PC-9 (cell line): Measurements from ENCODE around the gene TIAM2. TPM values are rescaled to one million over a fixed set of nuclear protein-coding genes. Genes with fewer than 3 reads are reported as not detected.

Source experiments
- BruUV-seq: library from RNA; stranded (reverse); fragments of 400-500 nt; replicated peaks from 2 replicates; lab custom pipeline; 2021; lab: Mats Ljungman, UMichigan
- CTCF ChIA-PET: fragments of 300-600 bp; sonication (Branson Sonifier 250); formaldehyde crosslinking; loops from one replicate; lab custom pipeline; 2022; ENCODE audit warnings: antibody characterized with exemption; lab: Charles Lee
- POLR2A ChIA-PET: fragments of 300-600 bp; sonication (Branson Sonifier 250); formaldehyde crosslinking; loops from one replicate; lab custom pipeline; 2022; ENCODE audit warnings: antibody characterized with exemption; ENCODE audit not compliant: unreplicated experiment; lab: Charles Lee
- DNase-seq, 2 experiments: peaks; one replicate each; pipeline versions ENCODE4 v3.0.0 to v3.0.0-alpha.2; 2015 to 2022; ENCODE audit warnings: mixed read lengths in 1 of 2
- H2AFZ ChIP-seq: fragments of 200-600 bp; sonication (generic); 2 replicates; pipeline ENCODE4 v1.8.1; 2017; ENCODE audit warnings: antibody characterized with exemption
- H3F3A ChIP-seq: fragments of 200-600 bp; sonication (generic); 2 replicates; pipeline ENCODE4 v1.8.1; 2017; ENCODE audit warnings: antibody characterized with exemption, mild to moderate bottlenecking, low read depth; ENCODE audit not compliant: insufficient read depth
- H3K27ac ChIP-seq: fragments of 200-600 bp; sonication (generic); 2 replicates; pipeline ENCODE4 v1.6.1; 2016; ENCODE audit warnings: mixed run types
- H3K27me3 ChIP-seq: fragments of 200-600 bp; sonication (generic); 2 replicates; pipeline ENCODE4 v1.6.1; 2016; ENCODE audit warnings: low read depth, mixed run types; ENCODE audit not compliant: insufficient read depth
- H3K36me3 ChIP-seq: fragments of 200-600 bp; sonication (generic); 2 replicates; pipeline ENCODE4 v1.6.1; 2016; ENCODE audit warnings: low read depth, mixed run types
- H3K4me1 ChIP-seq: fragments of 200-600 bp; sonication (generic); replicated peaks from 2 replicates; pipeline ENCODE4 v1.6.1; 2016; ENCODE audit warnings: mixed run types; ENCODE audit not compliant: insufficient read depth
- H3K4me2 ChIP-seq: fragments of 200-600 bp; sonication (generic); 2 replicates; pipeline ENCODE4 v1.6.1; 2017; ENCODE audit warnings: mixed run types
- H3K4me3 ChIP-seq: fragments of 200-600 bp; sonication (generic); 2 replicates; pipeline ENCODE4 v1.6.1; 2016; ENCODE audit warnings: mixed run types
- H3K79me2 ChIP-seq: fragments of 200-600 bp; sonication (generic); 2 replicates; pipeline ENCODE4 v1.6.1; 2017; ENCODE audit warnings: low read depth, mixed run types
- H3K9me2 ChIP-seq: fragments of 200-600 bp; sonication (generic); 2 replicates; pipeline ENCODE4 v1.8.1; 2017; ENCODE audit warnings: mild to moderate bottlenecking; ENCODE audit not compliant: insufficient read depth
- H3K9me3 ChIP-seq: fragments of 200-600 bp; sonication (generic); 2 replicates; pipeline ENCODE4 v1.8.1; 2016; ENCODE audit warnings: low read depth; ENCODE audit not compliant: insufficient read depth
- H4K20me1 ChIP-seq: fragments of 200-600 bp; sonication (generic); 2 replicates; pipeline ENCODE4 v1.8.1; 2017; ENCODE audit not compliant: insufficient read depth
- CTCF ChIP-seq: fragments of 200-600 bp; sonication (generic); conservative IDR thresholded peaks from 2 replicates; pipeline ENCODE4 v1.6.1; 2017; ENCODE audit warnings: mixed run types, antibody characterized with exemption, mild to moderate bottlenecking, moderate library complexity
- EZH2 ChIP-seq: fragments of 200-600 bp; sonication (generic); IDR thresholded peaks from 2 replicates; pipeline ENCODE4 v1.8.0; 2017; ENCODE audit warnings: antibody characterized with exemption, low read depth
- intact Hi-C: fragments of 100-400 bp; cut with micrococcal nuclease; formaldehyde crosslinking; loops from one replicate; pipeline ENCODE4 v1.10.0; 2022; ENCODE audit not compliant: unreplicated experiment
- total RNA-seq: library from RNA; stranded (reverse); gene quantifications from 2 replicates; pipeline ENCODE4 v1.2.3, GENCODE V29; 2021

The TIAM2 gene
- total RNA-seq, 1 experiment from 2014 or later: 11.4 TPM

DNA sequence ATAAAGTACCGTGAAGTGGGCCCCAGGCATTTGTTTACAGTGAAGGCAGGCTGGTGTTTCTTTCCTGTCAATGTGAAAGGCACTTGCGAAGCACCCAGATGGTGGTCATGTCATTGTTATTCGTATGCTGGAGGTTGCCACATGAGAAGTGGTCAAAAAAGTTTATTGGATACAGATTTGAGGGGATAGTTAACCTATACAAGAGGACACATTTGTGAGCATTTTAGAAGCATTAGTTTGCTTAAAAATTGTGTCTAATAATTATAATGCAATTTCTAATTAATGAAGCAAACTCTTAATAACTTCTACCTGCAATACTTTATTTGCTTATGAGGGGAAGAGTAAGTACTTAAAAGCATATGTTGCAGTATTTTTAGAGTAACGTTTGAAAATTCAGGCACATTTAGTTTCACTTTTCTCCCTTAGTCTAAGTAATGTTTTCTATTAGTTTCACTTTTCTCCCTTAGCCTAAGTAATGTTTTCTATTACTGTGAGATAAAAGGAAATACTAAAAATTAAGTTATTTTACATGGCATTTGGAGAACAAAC is 148.0 kb downstream of the TIAM2 start:
- H3K79me2 ChIP-seq: no peaks in the 10 kb centered on the region
- H3F3A ChIP-seq: peaks cover 7% of the 10 kb centered on the region; the same call in 1 of the 2 replicates
- no peak overlapping the region for H3K27ac ChIP-seq
- no peak overlapping the region for H3K4me2 ChIP-seq
- peaks cover 5% of the 10 kb centered on the region for H3K4me1 ChIP-seq
- no peaks in the 10 kb centered on the region for H3K36me3 ChIP-seq
- intact Hi-C loops: loop anchor here (2.0 kb wide), 1 partner anchor 16 kb away; no protein-coding TSS in a partner anchor
- DNase-seq: no peak
- H3K9me2 ChIP-seq: no peaks in the 10 kb centered on the region
- no peak overlapping the region for H2AFZ ChIP-seq
- no peaks in the 10 kb centered on the region for H3K27me3 ChIP-seq
- CTCF ChIA-PET: no interaction called here
- H3K4me3 ChIP-seq: no peak overlapping the region
- no peaks in the 10 kb centered on the region for H4K20me1 ChIP-seq
- BruUV-seq: no TSS peak
- no peaks in the 10 kb centered on the region for H3K9me3 ChIP-seq
- no peak for TF ChIP-seq CTCF
- POLR2A ChIA-PET: no interaction called here

DNA sequence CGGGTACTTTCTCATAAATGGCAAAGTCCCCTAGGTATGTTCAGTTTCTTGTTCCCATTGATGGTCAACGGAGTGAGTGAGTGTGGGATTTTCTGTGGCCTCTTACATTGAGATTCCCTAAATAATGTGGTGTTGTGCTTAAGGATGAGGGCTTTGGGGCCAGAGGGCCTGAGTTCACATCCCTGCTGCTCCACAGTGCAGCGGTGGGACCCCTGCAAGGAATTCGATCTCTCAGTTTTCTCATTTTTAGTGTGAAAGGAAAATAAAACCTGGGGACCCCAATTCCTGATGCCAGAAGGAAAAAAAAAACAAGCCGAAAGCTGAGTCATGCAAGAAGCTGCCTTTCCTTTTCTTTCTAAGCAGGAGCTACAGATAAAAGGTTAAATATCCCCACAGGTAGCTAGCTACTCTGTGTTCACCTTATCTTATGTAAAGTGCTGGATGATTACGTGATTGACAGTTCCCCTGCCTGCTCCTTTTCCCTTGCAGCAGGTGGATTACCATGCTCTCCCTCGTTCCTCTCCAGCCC is 148.5 kb downstream of the TIAM2 start:
- Histone ChIP-seq H2AFZ (no peak overlapping the region), H4K20me1 (no peaks in the 10 kb centered on the region), H3K9me2 (no peaks in the 10 kb centered on the region), H3K27ac (no peak overlapping the region), H3F3A (peaks cover 10% of the 10 kb centered on the region; the same call in 1 of the 2 replicates), H3K79me2 (no peaks in the 10 kb centered on the region), H3K27me3 (no peaks in the 10 kb centered on the region), H3K36me3 (no peaks in the 10 kb centered on the region), H3K4me1 (peaks cover 11% of the 10 kb centered on the region), H3K4me2 (no peak overlapping the region), H3K9me3 (no peaks in the 10 kb centered on the region), H3K4me3 (no peak overlapping the region)
- no TSS peak for BruUV-seq
- no peak for DNase-seq
- no peak for TF ChIP-seq CTCF
- no peak for TF ChIP-seq EZH2
- ChIA-PET CTCF (no interaction called here), POLR2A (interaction anchor here (0.7 kb wide), 1 partner anchor 13 kb away, joined by 7 read pairs; no protein-coding TSS in a partner anchor)
- intact Hi-C loops: loop anchor here (2.0 kb wide), 1 partner anchor 17 kb away; no protein-coding TSS in a partner anchor

DNA sequence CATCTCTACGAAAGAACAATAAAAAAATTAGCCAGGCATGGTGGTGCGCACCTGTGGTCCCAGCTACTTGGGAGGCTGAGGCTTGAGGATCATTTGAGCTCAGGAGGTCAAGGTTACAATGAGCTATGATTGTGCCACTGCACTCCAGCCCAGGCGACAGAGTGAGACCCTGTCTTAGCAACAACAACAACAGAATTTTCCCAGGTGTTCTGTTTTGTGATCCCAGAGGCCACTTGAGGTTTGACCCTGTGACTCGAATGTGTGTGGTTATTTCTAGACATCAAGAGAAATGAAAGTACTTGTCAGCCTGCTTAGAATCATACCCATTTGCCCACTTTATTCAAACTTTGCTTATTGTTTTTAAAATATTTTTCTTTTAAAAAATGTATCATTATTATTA is 151.1 kb downstream of the TIAM2 start:
- intact Hi-C loops: no loop called here
- BruUV-seq: no TSS peak
- H3K4me3 ChIP-seq: no peak overlapping the region
- no peak overlapping the region for H2AFZ ChIP-seq
- DNase-seq: no peak
- POLR2A ChIA-PET: no interaction called here
- no peaks in the 10 kb centered on the region for H3K79me2 ChIP-seq
- no peaks in the 10 kb centered on the region for H3K36me3 ChIP-seq
- no peaks in the 10 kb centered on the region for H4K20me1 ChIP-seq
- no peaks in the 10 kb centered on the region for H3K9me3 ChIP-seq
- H3K27me3 ChIP-seq: no peaks in the 10 kb centered on the region
- no peak for TF ChIP-seq EZH2
- TF ChIP-seq CTCF: no peak
- no peaks in the 10 kb centered on the region for H3K9me2 ChIP-seq
- CTCF ChIA-PET: interaction anchor here (0.5 kb wide), 1 partner anchor 132 kb away, joined by 4 read pairs; no protein-coding TSS in a partner anchor
- peaks cover 15% of the 10 kb centered on the region; the same call in 1 of the 2 replicates for H3F3A ChIP-seq
- H3K4me1 ChIP-seq: peaks cover 20% of the 10 kb centered on the region
- no peak overlapping the region for H3K27ac ChIP-seq
- H3K4me2 ChIP-seq: no peak overlapping the region
